ENCODE measurements around the gene RAD21L1.

DNA sequence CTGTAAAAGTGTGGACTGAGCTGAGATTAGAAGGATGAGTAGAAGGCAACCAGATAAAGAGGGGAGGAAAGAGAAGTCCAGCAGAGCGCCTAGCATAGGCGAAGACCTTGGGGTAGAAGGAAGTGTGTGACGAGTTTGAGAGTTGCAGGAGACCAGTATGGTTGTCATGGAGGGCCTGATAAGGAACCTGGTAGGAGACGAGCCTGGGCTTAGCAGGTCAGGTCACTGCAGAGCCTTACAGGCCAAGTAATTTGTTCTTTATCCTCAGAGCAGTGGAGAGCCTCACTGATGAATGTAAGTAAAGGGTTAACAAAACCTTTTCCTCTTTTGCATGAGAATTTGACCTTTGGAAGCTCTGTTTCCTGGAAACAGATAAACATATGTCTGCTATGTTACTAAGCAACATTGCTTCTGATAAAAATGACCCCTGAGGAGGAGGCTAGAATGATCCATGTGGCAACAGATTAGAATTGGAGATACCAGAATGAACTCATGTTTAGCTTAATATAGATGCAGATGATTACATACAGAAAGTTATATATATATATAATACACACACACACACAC, 38.2 kb upstream of the RAD21L1 start:
- TF ChIP-seq SUZ12 (IDR thresholded peaks at IDR 0.05; ENCODE audit: extremely low read depth, insufficient read depth, insufficient read length) (no peak), ZNF274 (IDR thresholded peaks at IDR 0.05; ENCODE audit: low read depth, low read length) (no peak), YY1 (IDR thresholded peaks at IDR 0.05; ENCODE audit: insufficient read depth, insufficient read length) (no peak)

All from NT2/D1 (cell line).